Measurements from ENCODE around the gene TMEM52. TPM values are rescaled to one million over a fixed set of nuclear protein-coding genes. Genes with fewer than 3 reads are reported as not detected.
A peak's percentile ranks its signal among the peaks of the same experiment; 100 is the strongest.

The TMEM52 gene
- total and polyA plus RNA-seq, 2 of the 13 experiments (the other 11 are each of a cell fraction or from before 2014, with no cell fraction given), result 13.2 to 18.7 TPM

DNA sequence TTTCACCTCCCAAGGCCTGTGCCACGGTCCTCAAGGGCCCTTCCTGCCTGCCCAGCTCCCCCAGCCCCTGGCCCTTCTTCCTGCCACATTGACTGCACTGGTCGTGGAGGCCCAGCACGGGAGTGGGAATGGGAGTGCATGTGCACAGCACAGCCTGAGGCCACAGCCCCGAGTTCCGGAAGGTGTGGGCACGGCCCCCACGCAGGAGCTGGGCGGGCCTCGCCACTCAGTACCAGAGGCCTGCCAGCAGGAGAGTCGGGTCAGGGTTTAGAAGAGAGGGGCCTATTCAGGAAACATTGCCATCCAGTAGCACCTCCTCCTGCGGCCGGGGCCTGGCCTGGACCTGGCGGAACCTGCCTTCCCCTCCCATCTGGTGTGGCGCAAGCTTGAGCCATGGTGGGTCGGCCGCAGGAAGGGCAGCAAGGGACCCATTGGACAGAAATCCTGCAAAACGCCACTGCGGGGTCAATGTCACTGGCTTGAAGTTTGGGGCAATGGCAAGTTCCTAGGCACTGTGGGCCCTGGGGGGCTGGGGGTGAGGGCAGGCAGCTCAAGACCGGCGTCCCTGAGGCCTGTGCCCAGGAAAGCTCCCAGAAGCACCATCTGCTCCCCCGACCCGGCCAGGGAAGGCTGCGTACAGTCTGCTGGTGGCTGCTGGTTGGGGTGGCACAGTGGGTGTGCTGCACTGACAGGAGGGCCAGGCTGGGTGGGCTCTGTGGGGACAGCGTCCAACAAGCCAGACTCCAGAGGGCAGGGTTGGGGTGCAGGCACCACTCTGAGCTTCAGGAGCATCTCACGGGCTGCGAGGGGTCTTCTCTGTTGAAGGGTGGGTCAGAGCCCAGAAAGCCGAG, 1.8 kb upstream of the TMEM52 start (continued):
- TF ChIP-seq MLXIP (CRISPR knock-in tag; IDR thresholded peaks at IDR 0.05; ENCODE audit: borderline replicate concordance), result no peak
- TF ChIP-seq ZNF7 (CRISPR knock-in tag; IDR thresholded peaks at IDR 0.05), result no peak
- TF ChIP-seq ELF1 (CRISPR knock-in tag; IDR thresholded peaks at IDR 0.05), result peak; percentile 47; the same call in 1 of the 2 replicates
- TF ChIP-seq KLF13 (CRISPR knock-in tag; IDR thresholded peaks at IDR 0.05), result no peak
- no peak for TF ChIP-seq SP1 (IDR thresholded peaks at IDR 0.05)
- TF ChIP-seq SP1 (CRISPR knock-in tag; IDR thresholded peaks at IDR 0.05), result peak; percentile 16; the same call in 1 of the 2 replicates
- TF ChIP-seq ZNF44 (CRISPR knock-in tag; IDR thresholded peaks at IDR 0.05), result peak; percentile 4; the same call in 1 of the 2 replicates
- no peak for TF ChIP-seq ZBTB26 (CRISPR knock-in tag; IDR thresholded peaks at IDR 0.05; ENCODE audit: borderline replicate concordance)
- 0 out of 2 replicates have a peak, but pooled peaks have one; percentile 16 for TF ChIP-seq KLF9 (CRISPR knock-in tag; IDR thresholded peaks at IDR 0.05; ENCODE audit: low read depth)
- TF ChIP-seq ZNF33B (CRISPR knock-in tag; IDR thresholded peaks at IDR 0.05), result no peak
- no peak for TF ChIP-seq FOXA3 (CRISPR knock-in tag; IDR thresholded peaks at IDR 0.05)
- TF ChIP-seq GATA4 (IDR thresholded peaks at IDR 0.05; ENCODE audit: borderline replicate concordance, low read depth), result no peak
- peak; percentile 21; the same call in 1 of the 2 replicates for TF ChIP-seq ZNF777 (CRISPR knock-in tag; IDR thresholded peaks at IDR 0.05)
- TF ChIP-seq, protein P1, sequence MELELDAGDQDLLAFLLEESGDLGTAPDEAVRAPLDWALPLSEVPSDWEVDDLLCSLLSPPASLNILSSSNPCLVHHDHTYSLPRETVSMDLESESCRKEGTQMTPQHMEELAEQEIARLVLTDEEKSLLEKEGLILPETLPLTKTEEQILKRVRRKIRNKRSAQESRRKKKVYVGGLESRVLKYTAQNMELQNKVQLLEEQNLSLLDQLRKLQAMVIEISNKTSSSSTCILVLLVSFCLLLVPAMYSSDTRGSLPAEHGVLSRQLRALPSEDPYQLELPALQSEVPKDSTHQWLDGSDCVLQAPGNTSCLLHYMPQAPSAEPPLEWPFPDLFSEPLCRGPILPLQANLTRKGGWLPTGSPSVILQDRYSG (CRISPR knock-in tag; IDR thresholded peaks at IDR 0.05), result no peak
- no peak for TF ChIP-seq GFI1 (CRISPR knock-in tag; IDR thresholded peaks at IDR 0.05; ENCODE audit: borderline replicate concordance)
- peak; percentile 55 for TF ChIP-seq SP5 (CRISPR knock-in tag; IDR thresholded peaks at IDR 0.05; ENCODE audit: borderline replicate concordance, low read depth)
- peak; percentile 30; the same call in 1 of the 2 replicates for TF ChIP-seq GATAD1 (CRISPR knock-in tag; IDR thresholded peaks at IDR 0.05)
- no peak for TF ChIP-seq TEAD3 (CRISPR knock-in tag; optimal IDR thresholded peaks at IDR 0.05; ENCODE audit: borderline replicate concordance)
- TF ChIP-seq SSRP1 (CRISPR knock-in tag; IDR thresholded peaks at IDR 0.05), result peak; percentile 60; the same call in 1 of the 2 replicates
- TF ChIP-seq ZKSCAN1 (IDR thresholded peaks at IDR 0.05; ENCODE audit: low read length), result no peak
- no peak for TF ChIP-seq ZUFSP (CRISPR knock-in tag; IDR thresholded peaks at IDR 0.05; ENCODE audit: borderline replicate concordance)
